CD4-positive, alpha-beta T cell treated with Interleukin-15 for 1 hour (primary cell): ENCODE measurements around the gene ESYT1.
"Not testable (repeated sequence)": the region's sequence is repeated elsewhere in the genome, so short reads cannot be mapped to it uniquely, and the experiment has no call there.

Experiments
- DNase-seq: peaks from one replicate; pipeline ENCODE4 v3.0.0-alpha.2; 2020

Gene ESYT1

GRCh38 chr12:56104815-56105608 is 23.1 kb upstream of the ESYT1 start:
- no peak for DNase-seq

DNA sequence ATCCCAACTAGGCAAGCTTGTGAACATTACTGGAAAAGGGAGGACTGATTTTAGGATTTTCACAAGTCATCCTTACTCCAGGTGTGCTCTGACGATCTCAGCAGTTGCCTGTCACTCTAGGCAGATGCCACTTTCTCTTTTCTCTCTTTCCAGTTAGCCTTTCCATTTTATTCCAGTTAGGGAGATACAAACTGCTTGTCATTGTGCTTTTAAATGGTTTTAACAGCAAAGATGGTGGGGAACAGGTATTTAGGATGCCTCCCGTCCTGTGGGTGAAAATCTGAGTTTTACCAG is 22.5 kb upstream of the ESYT1 start:
- DNase-seq = no peak

- DNase-seq = no peak
These were observed 20.8 kb upstream of the ESYT1 start for GRCh38 chr12:56107242-56107641.

- no peak for DNase-seq
These were observed 17.5 kb upstream of the ESYT1 start for GRCh38 chr12:56110571-56110970.

DNA sequence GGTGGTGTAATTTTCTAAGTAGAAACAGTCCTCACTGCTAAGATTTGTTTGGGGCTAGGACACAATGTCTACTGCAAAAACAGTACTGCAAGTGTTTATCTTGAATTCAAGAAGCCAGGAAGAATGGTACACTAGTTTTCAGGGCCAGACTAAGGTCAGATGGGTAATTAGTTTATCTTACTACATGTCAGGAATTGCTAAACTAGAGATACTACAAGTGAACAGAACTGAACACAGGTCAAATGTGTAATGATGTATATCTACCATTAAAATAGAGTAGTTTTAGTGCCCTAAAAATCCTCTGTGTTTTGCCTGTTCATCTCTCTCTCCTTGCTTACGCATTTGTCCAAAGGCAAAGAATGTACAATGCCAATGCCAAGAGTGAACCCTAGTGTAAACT is 14.0 kb upstream of the ESYT1 start:
- no peak for DNase-seq

DNA sequence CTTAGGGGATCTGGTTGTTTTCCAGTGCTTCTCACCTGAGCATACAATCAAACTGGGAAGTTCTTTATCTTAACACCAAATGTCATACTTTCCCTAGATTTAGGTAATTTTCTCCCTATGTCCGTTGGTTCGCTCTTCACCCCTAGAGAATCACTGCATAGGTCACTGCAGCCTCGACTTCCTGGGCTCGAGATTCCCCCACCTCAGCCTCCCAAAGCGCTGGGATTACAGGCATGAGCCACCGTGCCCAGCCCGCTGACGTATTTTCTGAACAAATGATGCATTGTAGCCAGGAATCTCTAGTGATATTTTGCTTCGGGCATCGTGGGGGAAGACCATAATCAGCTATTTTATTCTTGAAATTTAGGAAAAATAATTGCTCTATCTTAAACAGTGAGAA is 12.7 kb upstream of the ESYT1 start:
- DNase-seq = no peak

DNA sequence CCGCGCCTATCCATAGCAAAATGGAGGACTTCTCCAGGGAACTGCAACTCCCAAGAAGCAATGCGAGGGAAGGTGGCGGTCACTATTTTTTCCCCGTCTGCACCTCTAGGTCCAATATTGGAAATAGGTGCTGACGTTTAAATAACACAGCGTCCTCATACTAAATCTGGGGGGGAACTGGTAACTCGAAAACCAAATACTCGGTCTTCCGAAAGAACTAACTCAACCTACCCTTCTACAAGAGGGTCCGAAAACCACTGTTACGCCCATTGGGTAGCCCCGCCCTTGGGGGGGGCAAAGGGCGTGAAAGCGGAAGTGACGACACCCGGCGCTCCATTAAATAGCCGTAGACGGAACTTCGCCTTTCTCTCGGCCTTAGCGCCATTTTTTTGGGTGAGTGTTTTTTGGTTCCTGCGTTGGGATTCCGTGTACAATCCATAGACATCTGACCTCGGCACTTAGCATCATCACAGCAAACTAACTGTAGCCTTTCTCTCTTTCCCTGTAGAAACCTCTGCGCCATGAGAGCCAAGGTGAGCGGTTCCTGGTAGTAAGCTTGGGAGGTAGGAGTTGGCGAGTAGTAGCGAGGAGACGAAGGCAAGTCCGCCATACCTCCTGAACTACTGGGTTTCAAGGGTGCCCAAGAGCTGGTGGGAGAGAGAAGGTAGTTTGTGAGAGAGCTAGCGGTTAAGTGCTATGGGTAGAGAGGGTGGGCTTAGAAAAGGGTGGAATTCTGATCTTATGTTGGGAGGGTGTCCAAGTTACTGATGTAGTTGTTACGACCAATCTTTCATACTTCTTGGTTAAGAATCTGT is 11.6 kb upstream of the ESYT1 start, which contains the start of gene RPL41:
TSS of gene RPL41 (plus strand) at position 367 of the 815 bp plus-strand sequence.
- DNase-seq = peak; percentile 91

GRCh38 chr12:56117082-56117706 is 10.9 kb upstream of the ESYT1 start:
- DNase-seq = not testable (repeated sequence)

DNA sequence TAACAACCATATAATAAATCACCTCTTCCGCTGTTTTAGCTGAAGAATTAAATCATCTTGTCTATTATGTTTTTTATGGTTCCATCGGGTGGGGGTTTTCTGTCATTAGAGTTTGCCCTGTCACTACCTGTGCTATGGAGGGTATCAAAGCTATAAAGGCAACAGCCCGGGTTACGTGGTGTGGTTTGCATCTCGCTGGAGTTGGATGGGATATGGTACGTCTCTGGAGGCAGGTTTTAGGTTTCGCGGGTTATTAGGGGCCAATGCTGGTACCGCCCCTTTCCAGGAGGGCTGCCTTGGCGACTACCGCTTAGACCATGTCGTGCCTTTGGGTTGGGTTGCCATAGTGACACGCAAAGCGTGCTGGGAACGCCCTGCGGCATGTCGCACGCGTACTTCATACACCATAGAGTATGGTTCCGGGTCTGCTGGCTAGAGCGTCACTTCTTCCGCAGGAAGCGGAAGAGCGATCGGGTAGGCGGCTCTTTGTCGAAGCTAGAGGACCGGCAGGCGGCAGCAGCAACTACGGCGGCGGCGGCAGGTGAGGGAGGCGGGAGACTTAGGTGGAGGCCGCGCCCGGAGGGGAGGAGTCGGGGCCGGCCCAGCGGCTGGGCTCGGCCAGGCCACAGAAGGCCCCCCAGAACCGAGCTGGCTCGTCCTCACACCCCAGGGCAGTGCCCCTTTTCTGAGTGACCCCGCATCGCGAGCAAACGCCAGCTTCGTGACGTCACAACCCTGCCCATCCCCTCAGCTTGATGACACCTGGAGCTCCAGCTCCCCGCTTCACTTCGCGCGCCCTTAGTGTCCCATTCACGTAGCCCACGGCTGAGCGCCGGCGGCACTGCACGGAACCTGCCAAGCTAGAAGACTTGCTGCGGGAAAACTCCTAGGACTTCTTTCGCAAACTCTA is 10.0 kb upstream of the ESYT1 start, which contains the start of gene ZC3H10:
TSS of gene ZC3H10 (plus strand) at position 489 of the 910 bp plus-strand sequence. CDS start 2,297 bp downstream, outside the sequence.
- DNase-seq = peak; percentile 99

GRCh38 chr12:56118688-56119357 is 9.2 kb upstream of the ESYT1 start:
- DNase-seq = no peak

DNA sequence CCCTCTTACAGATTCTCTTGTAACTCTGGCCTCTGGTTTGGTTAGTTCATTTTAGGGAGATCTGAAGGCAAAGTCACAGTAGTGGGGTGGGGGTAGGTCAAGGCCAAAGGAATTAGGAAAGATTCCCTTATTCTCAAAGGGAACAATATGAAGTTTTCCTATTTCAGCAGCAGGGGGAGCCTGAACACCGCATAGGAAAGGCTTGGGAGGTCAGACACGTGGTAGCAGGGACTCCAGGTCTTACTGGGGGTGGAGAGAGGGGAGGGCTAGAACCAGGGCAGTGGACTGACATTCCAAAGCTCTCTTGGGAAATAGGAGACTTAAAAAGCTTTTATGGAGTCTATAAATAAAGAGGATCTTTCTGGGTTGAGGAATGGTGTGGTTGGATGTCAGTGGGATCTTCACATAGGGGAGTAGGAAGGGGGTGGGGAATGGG is 8.7 kb upstream of the ESYT1 start:
- DNase-seq = peak; percentile 74

GRCh38 chr12:56120158-56120846 is 7.8 kb upstream of the ESYT1 start:
- DNase-seq = no peak

- no peak for DNase-seq
These were observed 6.7 kb upstream of the ESYT1 start for GRCh38 chr12:56121204-56121870.

- DNase-seq = no peak
These were observed 5.4 kb upstream of the ESYT1 start for GRCh38 chr12:56122637-56123036.

DNA sequence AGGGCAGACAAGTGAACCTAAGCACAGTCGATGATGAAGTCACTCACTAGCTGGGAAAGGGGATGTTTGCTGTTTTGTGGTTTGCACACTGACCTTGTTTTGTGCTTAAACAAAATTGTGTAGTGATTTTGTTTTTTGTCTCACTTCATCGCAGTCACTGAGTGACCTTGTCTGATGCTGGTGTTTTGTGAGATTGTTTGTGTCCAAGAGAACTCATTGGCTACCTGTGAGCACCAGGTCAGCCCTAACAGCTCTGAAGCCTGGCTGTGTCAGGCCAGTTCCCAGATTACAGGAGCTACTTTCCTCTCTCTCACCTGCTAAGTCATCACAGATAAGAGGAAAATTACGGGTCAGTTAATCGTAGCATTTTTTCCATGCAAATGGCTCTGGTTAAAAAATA is 3.9 kb upstream of the ESYT1 start:
- no peak for DNase-seq

- no peak for DNase-seq
These were observed 1.3 kb upstream of the ESYT1 start for GRCh38 chr12:56126732-56127239.

- DNase-seq = no peak
These were observed 581 bp upstream of the ESYT1 start for GRCh38 chr12:56127485-56127887.

GRCh38 chr12:56128670-56129205 is 671 bp downstream of the ESYT1 start:
- DNase-seq = no peak

- peak; percentile 80 for DNase-seq
These were observed 1.3 kb downstream of the ESYT1 start for GRCh38 chr12:56129206-56129941.
